NCI-H2029 treated with DMSO at 0.1 percent for 48 hours (cell line): ENCODE data around the gene CCDC50.

Source experiments
- DNase-seq: peaks from one replicate; lab custom pipeline; 2025; lab: John Stamatoyannopoulos, UW

The CCDC50 gene

DNA sequence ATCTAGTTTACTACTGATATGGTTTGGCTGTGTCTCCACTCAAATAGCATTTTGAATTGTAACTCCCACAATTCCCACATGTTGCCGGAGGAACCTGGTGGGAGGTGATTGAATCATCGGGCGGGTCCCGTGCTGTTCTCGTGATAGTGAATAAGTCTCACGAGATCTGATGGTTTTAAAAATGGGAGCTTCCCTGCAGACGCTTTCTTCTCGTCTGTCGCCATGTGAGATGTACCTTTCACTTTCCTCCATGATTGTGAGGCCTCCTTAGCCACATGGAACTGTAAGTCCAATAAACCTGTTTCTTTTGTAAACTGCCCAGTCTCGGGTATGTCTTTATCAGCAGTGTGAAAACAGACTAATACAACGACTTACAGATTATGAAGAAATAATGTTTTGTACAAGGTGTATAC, 96.1 kb downstream of the CCDC50 start:
- DNase-seq = no peak

- no peak for DNase-seq
These were observed 97.1 kb downstream of the CCDC50 start for GRCh38 chr3:191426311-191426710.

- no peak for DNase-seq
These were observed 99.0 kb downstream of the CCDC50 start for GRCh38 chr3:191428177-191428576.

DNA sequence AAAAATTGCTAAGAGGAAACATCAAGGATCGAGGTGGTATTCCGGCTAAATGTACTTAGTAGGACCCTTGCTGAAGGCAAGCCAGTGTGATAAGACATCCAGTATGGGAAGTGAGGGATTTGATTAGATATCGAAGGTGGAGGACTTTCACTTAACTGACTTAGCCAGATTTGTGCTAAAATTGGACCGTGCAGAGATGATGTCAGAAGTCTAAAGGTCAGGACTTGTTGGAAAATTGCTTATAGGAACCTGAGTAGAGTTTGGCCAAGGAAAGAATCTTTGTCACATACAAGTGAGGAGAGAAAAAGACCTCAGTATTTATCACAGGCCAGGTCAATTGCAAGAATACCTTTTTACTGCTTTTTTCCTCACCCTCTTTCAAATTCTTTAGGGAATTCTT, 100.9 kb downstream of the CCDC50 start:
- DNase-seq = no peak

DNA sequence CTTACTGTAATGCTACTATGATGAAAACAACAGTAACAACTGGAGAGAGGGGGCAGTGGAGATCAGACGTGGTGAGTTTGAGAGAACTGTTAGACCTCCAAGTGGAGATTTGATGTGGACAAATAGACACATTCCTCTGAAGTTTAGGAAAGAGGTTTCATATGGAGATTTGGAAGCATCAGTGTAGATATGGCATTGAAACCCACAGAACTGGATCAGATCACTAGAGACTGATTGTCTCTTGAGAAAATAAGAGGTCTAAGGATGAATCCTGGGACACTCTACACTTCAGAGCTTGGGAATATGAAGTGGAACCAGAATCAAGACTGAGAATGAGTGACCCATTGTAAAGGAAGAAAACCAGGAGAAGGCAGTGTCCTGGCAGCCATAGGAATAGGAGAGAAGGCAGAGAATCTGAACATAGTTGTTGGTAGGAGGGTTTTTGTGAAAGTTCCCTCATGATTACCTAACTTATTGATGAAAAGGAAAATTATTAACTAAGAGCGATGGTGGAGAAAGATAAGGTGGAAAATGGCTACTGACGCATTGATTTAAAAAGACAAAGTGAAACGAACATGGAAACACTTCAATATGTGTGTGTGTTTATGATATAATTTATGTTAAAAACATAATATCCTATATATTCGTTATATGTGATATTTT, 102.1 kb downstream of the CCDC50 start:
- no peak for DNase-seq

DNA sequence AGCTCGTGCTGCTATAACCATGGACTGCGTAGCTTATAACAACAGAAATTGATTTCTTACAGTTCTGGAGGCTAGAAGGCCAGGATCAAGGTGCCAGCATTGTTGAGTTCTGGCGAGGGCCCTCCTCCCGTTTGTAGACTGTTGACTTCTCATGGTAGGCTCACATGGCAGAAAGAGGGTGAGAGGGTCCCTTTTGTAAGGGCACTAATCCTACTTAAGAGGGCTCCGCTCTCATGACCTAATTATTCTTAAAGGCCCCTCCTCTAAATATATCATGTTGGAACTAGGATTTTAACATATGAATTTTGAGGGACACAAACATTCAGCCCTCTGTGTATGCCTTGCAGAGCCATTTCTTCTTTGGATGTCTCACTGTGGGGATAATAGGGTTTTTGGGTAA, 103.0 kb downstream of the CCDC50 start:
- DNase-seq = no peak

DNA sequence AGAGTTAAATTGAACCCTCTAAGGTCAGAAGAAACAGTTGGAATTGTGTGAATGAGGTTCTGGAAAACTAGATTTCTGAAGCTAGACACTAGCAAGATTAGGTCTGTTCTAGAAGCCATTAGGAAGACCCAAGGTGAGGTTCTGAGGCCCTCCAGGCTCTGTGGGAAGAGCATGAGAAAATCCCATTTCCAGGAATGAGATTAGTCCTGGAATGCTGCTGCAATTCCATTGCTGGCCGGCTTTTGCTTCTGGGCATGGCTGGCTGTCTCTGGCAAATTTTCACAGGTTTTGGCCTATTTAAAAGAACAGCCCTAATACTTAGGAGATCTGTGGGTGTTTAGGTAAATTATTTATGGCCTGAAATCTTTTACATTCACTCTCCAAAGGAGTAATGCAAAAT, 104.8 kb downstream of the CCDC50 start:
- no peak for DNase-seq

DNA sequence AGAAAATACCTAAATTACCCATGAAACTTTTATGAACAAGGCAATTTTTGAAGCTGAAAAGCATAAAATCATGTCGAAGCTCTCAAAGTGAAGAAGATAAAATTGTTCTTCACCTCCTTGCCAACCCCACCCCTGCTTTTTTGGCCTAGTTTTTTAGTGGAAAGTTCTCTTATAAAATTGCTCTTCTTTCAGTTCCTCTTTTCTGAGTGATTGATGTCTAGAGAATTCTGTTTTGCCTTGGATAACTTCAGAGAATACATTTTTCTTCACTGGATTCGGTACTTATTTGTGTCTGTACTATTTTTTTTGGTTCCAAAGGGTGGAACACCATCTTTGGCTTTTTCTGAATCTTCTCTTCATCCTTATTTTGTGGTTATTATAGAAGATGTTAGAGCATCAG, 106.8 kb downstream of the CCDC50 start:
- DNase-seq = no peak

GRCh38 chr3:191438150-191438814, 109.1 kb downstream of the CCDC50 start:
- no peak for DNase-seq

DNA sequence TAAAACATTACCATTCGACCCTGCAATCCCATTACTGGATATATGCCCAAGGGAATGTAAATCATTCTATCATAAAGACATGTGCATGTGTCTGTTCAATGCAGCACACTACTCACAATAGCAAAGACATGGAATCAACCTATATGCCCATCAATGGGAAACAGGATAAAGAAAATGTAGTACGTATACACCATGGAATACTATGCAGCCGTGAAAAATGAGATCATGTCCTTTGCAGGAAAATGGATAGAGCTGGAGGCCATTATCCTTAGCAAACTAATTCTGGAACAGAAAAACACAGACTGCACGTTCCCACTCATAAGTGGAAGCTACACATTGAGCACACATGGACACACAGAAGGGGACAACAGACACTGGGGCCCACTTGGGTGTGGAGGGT, 111.3 kb downstream of the CCDC50 start:
- no peak for DNase-seq

DNA sequence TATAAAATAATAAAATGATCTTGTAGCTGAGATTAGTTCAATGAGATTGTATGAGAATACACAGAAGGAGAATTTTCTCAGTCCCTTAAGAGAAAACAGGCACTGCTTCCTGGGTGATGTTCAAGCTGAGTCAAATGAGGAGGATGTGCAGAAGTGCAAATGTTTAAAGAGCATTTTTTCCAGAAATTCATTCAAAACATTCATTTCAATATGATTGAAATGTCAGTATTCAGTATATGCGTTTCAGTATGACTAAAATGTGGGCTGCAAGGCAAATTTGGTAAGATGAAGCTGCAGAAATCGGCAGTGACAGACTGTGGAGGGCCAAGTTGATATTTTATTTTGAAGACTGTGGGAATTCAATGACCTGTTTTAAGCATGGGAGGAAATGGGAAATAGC, 112.5 kb downstream of the CCDC50 start:
- no peak for DNase-seq

DNA sequence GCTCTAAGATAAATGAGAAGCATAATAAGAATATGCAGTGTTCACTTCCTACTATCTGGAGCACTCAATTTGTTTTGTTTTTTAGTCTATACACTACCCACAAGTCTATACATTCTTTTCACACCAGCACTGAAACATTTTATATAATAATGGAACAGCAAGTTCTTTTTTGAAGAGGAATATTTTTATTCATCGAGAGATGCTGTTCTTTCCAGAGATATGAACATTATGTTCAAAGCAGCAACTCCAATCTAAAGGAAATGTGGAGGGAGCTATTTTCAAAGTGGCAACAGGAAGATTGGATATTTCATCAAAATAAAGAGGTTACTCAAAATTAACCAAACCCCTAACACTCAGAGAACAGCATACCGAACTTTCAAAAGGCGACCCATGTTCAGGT, 115.4 kb downstream of the CCDC50 start:
- no peak for DNase-seq
